Type B pancreatic cell (in vitro differentiated cells): ENCODE results near the gene EHHADH. TPM values are rescaled to one million over a fixed set of nuclear protein-coding genes. Genes with fewer than 3 reads are reported as not detected.
A peak's percentile ranks its signal among the peaks of the same experiment; 100 is the strongest.

Experiments used
- DNase-seq: peaks from one replicate; pipeline ENCODE4 v3.0.0; 2021; ENCODE audit warnings: mixed read lengths; ENCODE audit not compliant: unreplicated experiment; ENCODE audit errors: extremely low spot score
- H3K27ac Mint-ChIP-seq: 2 replicates; pipeline ENCODE4 v1.8.0; 2021; ENCODE audit warnings: mild to moderate bottlenecking, mixed read lengths
- H3K27me3 Mint-ChIP-seq: 2 replicates; pipeline ENCODE4 v1.8.0; 2021; ENCODE audit warnings: mixed read lengths
- H3K36me3 Mint-ChIP-seq: 2 replicates; pipeline ENCODE4 v1.8.0; 2021; ENCODE audit warnings: mixed read lengths
- H3K4me1 Mint-ChIP-seq: one replicate; pipeline ENCODE4 v1.8.0; 2021; ENCODE audit warnings: mixed read lengths; ENCODE audit not compliant: unreplicated experiment
- H3K4me3 Mint-ChIP-seq: 2 replicates; pipeline ENCODE4 v1.8.0; 2021; ENCODE audit warnings: mild to moderate bottlenecking, mixed read lengths
- H3K9me3 Mint-ChIP-seq: 2 replicates; pipeline ENCODE4 v1.8.0; 2021; ENCODE audit warnings: mixed read lengths
- total RNA-seq: library from RNA; stranded (reverse); gene quantifications from 2 replicates; pipeline ENCODE4 v1.2.1, GENCODE V29; 2021; ENCODE audit warnings: low replicate concordance
- TF ChIP-seq, protein P1 (sequence below): fragments of 200-600 bp; sonication (generic); conservative IDR thresholded peaks from 2 replicates; pipeline ENCODE4 v1.5.0; 2021; ENCODE audit warnings: antibody characterized with exemption, mild to moderate bottlenecking

The EHHADH gene
- total RNA-seq, 1 donor from 2014 or later = 5.3 TPM

- Mint-ChIP-seq H3K36me3 (peaks cover 12% of the 10 kb centered on the region), H3K9me3 (peaks cover 4% of the 10 kb centered on the region), H3K27me3 (no peaks in the 10 kb centered on the region), H3K4me3 (no peak overlapping the region), H3K4me1 (peaks cover 14% of the 10 kb centered on the region), H3K27ac (no peak overlapping the region)
- no peak for DNase-seq
- TF ChIP-seq, protein P1, sequence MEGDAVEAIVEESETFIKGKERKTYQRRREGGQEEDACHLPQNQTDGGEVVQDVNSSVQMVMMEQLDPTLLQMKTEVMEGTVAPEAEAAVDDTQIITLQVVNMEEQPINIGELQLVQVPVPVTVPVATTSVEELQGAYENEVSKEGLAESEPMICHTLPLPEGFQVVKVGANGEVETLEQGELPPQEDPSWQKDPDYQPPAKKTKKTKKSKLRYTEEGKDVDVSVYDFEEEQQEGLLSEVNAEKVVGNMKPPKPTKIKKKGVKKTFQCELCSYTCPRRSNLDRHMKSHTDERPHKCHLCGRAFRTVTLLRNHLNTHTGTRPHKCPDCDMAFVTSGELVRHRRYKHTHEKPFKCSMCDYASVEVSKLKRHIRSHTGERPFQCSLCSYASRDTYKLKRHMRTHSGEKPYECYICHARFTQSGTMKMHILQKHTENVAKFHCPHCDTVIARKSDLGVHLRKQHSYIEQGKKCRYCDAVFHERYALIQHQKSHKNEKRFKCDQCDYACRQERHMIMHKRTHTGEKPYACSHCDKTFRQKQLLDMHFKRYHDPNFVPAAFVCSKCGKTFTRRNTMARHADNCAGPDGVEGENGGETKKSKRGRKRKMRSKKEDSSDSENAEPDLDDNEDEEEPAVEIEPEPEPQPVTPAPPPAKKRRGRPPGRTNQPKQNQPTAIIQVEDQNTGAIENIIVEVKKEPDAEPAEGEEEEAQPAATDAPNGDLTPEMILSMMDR = no peak
These were observed 48.0 kb downstream of the EHHADH start for GRCh38 chr3:185205865-185206264.

GRCh38 chr3:185204894-185205293 is 49.0 kb downstream of the EHHADH start:
- no peak overlapping the region for H3K4me3 Mint-ChIP-seq
- TF ChIP-seq, protein P1 = no peak
- no peaks in the 10 kb centered on the region for H3K27me3 Mint-ChIP-seq
- peaks cover 20% of the 10 kb centered on the region for H3K4me1 Mint-ChIP-seq
- H3K27ac Mint-ChIP-seq = no peak overlapping the region
- peaks cover 9% of the 10 kb centered on the region for H3K9me3 Mint-ChIP-seq
- DNase-seq = no peak
- H3K36me3 Mint-ChIP-seq = peaks cover 17% of the 10 kb centered on the region

- TF ChIP-seq, protein P1 = no peak
- H3K27me3 Mint-ChIP-seq = no peaks in the 10 kb centered on the region
- H3K4me3 Mint-ChIP-seq = peak overlapping the region; percentile 34
- H3K27ac Mint-ChIP-seq = peak overlapping the region; percentile 95
- peaks cover 12% of the 10 kb centered on the region for H3K36me3 Mint-ChIP-seq
- H3K4me1 Mint-ChIP-seq = peaks cover 11% of the 10 kb centered on the region
- no peak for DNase-seq
- peaks cover 9% of the 10 kb centered on the region for H3K9me3 Mint-ChIP-seq
These were observed 53.2 kb downstream of the EHHADH start for GRCh38 chr3:185200639-185201038.

- Mint-ChIP-seq H3K36me3 (peaks cover 12% of the 10 kb centered on the region), H3K27ac (peak overlapping the region; percentile 51), H3K4me1 (peaks cover 11% of the 10 kb centered on the region), H3K4me3 (no peak overlapping the region), H3K27me3 (no peaks in the 10 kb centered on the region), H3K9me3 (peaks cover 13% of the 10 kb centered on the region)
- TF ChIP-seq, protein P1 = no peak
- no peak for DNase-seq
These were observed 54.2 kb downstream of the EHHADH start for GRCh38 chr3:185199671-185200070.

DNA sequence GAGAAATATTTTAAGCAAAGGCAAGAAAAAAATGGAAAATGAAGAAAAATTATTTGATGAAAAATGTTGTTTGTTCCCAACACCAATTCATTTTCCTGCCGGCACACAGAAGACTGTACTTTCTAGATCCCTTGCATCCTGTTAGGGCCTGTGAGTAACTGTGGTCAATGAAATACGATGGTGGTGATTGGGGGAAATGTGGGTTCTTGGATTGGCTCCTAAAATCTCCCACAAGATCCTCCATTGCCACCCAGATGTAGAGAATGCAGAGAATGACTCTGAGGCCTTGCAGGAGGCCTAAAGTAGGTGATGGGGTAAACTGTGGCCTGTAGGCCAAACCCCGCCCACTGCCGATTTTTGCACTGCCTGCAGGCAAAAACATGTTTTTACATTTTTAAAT is 54.6 kb downstream of the EHHADH start:
- Mint-ChIP-seq H3K9me3 (peaks cover 13% of the 10 kb centered on the region), H3K4me3 (no peak overlapping the region), H3K27ac (peak overlapping the region; percentile 50), H3K27me3 (no peaks in the 10 kb centered on the region), H3K36me3 (peaks cover 12% of the 10 kb centered on the region), H3K4me1 (peaks cover 11% of the 10 kb centered on the region)
- DNase-seq = no peak
- TF ChIP-seq, protein P1 = no peak

DNA sequence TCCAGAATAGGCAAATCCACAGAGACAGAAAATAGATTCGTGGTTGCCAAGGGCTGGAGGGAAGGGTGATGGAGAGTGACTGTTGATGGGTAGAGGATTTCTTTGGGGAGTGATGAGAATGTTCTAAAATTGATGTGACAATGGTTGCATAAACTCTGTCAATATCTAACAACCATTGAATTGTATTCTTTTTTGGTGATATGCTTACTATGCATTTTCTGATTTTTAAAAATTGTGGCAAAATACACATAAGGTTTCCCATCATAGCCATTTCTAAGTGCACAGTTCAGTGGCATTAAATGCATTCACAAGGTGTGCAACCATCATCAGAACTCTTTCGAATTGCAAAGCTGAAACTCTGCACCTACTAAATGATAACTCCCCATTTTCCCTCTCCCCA is 56.8 kb downstream of the EHHADH start:
- DNase-seq = no peak
- TF ChIP-seq, protein P1 = no peak
- H3K27me3 Mint-ChIP-seq = no peaks in the 10 kb centered on the region
- H3K9me3 Mint-ChIP-seq = peaks cover 13% of the 10 kb centered on the region
- H3K4me3 Mint-ChIP-seq = no peak overlapping the region
- H3K27ac Mint-ChIP-seq = no peak overlapping the region
- peaks cover 12% of the 10 kb centered on the region for H3K36me3 Mint-ChIP-seq
- H3K4me1 Mint-ChIP-seq = peaks cover 11% of the 10 kb centered on the region
